HEK293 (cell line): ENCODE measurements around the gene BAHD1.
A peak's percentile ranks its signal among the peaks of the same experiment; 100 is the strongest.

Experiments
- EGR2 ChIP-seq: fragments of 450-650 bp; formaldehyde crosslinking; IDR thresholded peaks from 2 replicates; pipeline ENCODE4 v1.5.1; 2016; ENCODE audit warnings: low read depth, missing biosample characterization, missing genetic modification characterization
- GFI1B ChIP-seq: fragments of 450-650 bp; formaldehyde crosslinking; IDR thresholded peaks from 2 replicates; pipeline ENCODE4 v1.5.1; 2016; ENCODE audit warnings: missing biosample characterization, missing genetic modification characterization
- GLI2 ChIP-seq: fragments of 450-650 bp; formaldehyde crosslinking; IDR thresholded peaks from 2 replicates; pipeline ENCODE4; 2017; ENCODE audit warnings: missing biosample characterization, missing genetic modification characterization, low read depth, borderline replicate concordance
- HOXA7 ChIP-seq: sonication (generic); formaldehyde crosslinking; IDR thresholded peaks from 2 replicates; pipeline ENCODE4 v1.8.1; 2022; ENCODE audit warnings: missing genetic modification reagents, borderline replicate concordance
- IKZF3 ChIP-seq: fragments of 450-650 bp; IDR thresholded peaks from 2 replicates; pipeline ENCODE4 v1.5.0; 2018; ENCODE audit warnings: missing biosample characterization, mild to moderate bottlenecking, missing genetic modification characterization, moderate library complexity
- KLF10 ChIP-seq: fragments of 450-650 bp; IDR thresholded peaks from 2 replicates; pipeline ENCODE4 v1.5.1; 2018; ENCODE audit warnings: missing biosample characterization, mild to moderate bottlenecking, missing genetic modification characterization
- KLF8 ChIP-seq: fragments of 450-650 bp; formaldehyde crosslinking; IDR thresholded peaks from 2 replicates; pipeline ENCODE4 v1.5.1; 2016; ENCODE audit warnings: missing biosample characterization, missing genetic modification characterization
- SETDB1 ChIP-seq: IDR thresholded peaks from one replicate; pipeline ENCODE4 v1.6.1; 2017; ENCODE audit warnings: mild to moderate bottlenecking, low read length, moderate library complexity, mixed read lengths; ENCODE audit not compliant: insufficient read length
- TRIM28 ChIP-seq: IDR thresholded peaks from 2 replicates; pipeline ENCODE4 v1.6.1; 2011; ENCODE audit warnings: low read length, control low read depth, borderline replicate concordance
- YY1 ChIP-seq: fragments of 450-650 bp; formaldehyde crosslinking; IDR thresholded peaks from 2 replicates; pipeline ENCODE4 v1.5.1; 2018; ENCODE audit warnings: missing biosample characterization, missing genetic modification characterization
- ZBTB21 ChIP-seq: fragments of 450-650 bp; formaldehyde crosslinking; IDR thresholded peaks from 2 replicates; pipeline ENCODE4 v1.5.1; 2017; ENCODE audit warnings: missing biosample characterization, missing genetic modification characterization
- ZFHX2 ChIP-seq: fragments of 450-650 bp; formaldehyde crosslinking; conservative IDR thresholded peaks from 2 replicates; pipeline ENCODE4 v1.5.1; 2016; ENCODE audit warnings: missing biosample characterization, missing genetic modification characterization
- ZNF112 ChIP-seq: fragments of 450-650 bp; formaldehyde crosslinking; IDR thresholded peaks from 2 replicates; pipeline ENCODE4 v1.5.0; 2017; ENCODE audit warnings: missing biosample characterization, missing genetic modification characterization
- ZNF132 ChIP-seq: fragments of 450-650 bp; formaldehyde crosslinking; IDR thresholded peaks from 2 replicates; pipeline ENCODE4 v1.5.1; 2017; ENCODE audit warnings: missing biosample characterization, missing genetic modification characterization, borderline replicate concordance
- ZNF211 ChIP-seq: fragments of 450-650 bp; formaldehyde crosslinking; IDR thresholded peaks from 2 replicates; pipeline ENCODE4 v1.5.1; 2016; ENCODE audit warnings: low read depth, missing biosample characterization, missing genetic modification characterization
- ZNF239 ChIP-seq: fragments of 450-650 bp; formaldehyde crosslinking; IDR thresholded peaks from 2 replicates; pipeline ENCODE4 v1.5.1; 2016; ENCODE audit warnings: missing biosample characterization, missing genetic modification characterization
- ZNF266 ChIP-seq: fragments of 450-650 bp; formaldehyde crosslinking; IDR thresholded peaks from 2 replicates; pipeline ENCODE4 v1.5.1; 2016; ENCODE audit warnings: missing biosample characterization, missing genetic modification characterization, low read depth
- ZNF302 ChIP-seq: fragments of 450-650 bp; formaldehyde crosslinking; IDR thresholded peaks from 2 replicates; pipeline ENCODE4 v1.5.1; 2016; ENCODE audit warnings: missing biosample characterization, missing genetic modification characterization, low read depth
- ZNF324 ChIP-seq: fragments of 450-650 bp; formaldehyde crosslinking; IDR thresholded peaks from 2 replicates; pipeline ENCODE4 v1.5.1; 2016; ENCODE audit warnings: missing biosample characterization, missing genetic modification characterization
- ZNF416 ChIP-seq: fragments of 450-650 bp; formaldehyde crosslinking; IDR thresholded peaks from 2 replicates; pipeline ENCODE4 v1.5.1; 2016; ENCODE audit warnings: missing biosample characterization, missing genetic modification characterization
- ZNF544 ChIP-seq: fragments of 450-650 bp; formaldehyde crosslinking; IDR thresholded peaks from 2 replicates; pipeline ENCODE4 v1.5.0; 2017; ENCODE audit warnings: missing biosample characterization, missing genetic modification characterization
- ZNF629 ChIP-seq: fragments of 450-650 bp; formaldehyde crosslinking; IDR thresholded peaks from 2 replicates; pipeline ENCODE4 v1.5.1; 2017; ENCODE audit warnings: missing biosample characterization, missing genetic modification characterization
- ZNF658 ChIP-seq: fragments of 450-650 bp; formaldehyde crosslinking; IDR thresholded peaks from 2 replicates; pipeline ENCODE4; 2016; ENCODE audit warnings: missing biosample characterization, missing genetic modification characterization
- ZNF76 ChIP-seq: fragments of 450-650 bp; formaldehyde crosslinking; IDR thresholded peaks from 2 replicates; pipeline ENCODE4; 2016; ENCODE audit warnings: low read depth, missing biosample characterization, missing genetic modification characterization, borderline replicate concordance
- ZNF837 ChIP-seq: fragments of 450-650 bp; formaldehyde crosslinking; IDR thresholded peaks from 2 replicates; pipeline ENCODE4 v1.5.1; 2016; ENCODE audit warnings: missing biosample characterization, missing genetic modification characterization
- ZSCAN30 ChIP-seq: fragments of 450-650 bp; IDR thresholded peaks from 2 replicates; pipeline ENCODE4 v1.5.1; 2018; ENCODE audit warnings: missing biosample characterization, mild to moderate bottlenecking, missing genetic modification characterization, moderate library complexity
- TF ChIP-seq, protein P1 (sequence below): fragments of 450-650 bp; formaldehyde crosslinking; IDR thresholded peaks from 2 replicates; pipeline ENCODE4 v1.5.1; 2016; ENCODE audit warnings: missing biosample characterization, missing genetic modification characterization
- TF ChIP-seq, protein P2 (sequence below): fragments of 450-650 bp; formaldehyde crosslinking; IDR thresholded peaks from 2 replicates; pipeline ENCODE4 v1.5.1; 2016; ENCODE audit warnings: missing biosample characterization, missing genetic modification characterization
- TF ChIP-seq, protein P3 (sequence below): fragments of 450-650 bp; formaldehyde crosslinking; IDR thresholded peaks from 2 replicates; pipeline ENCODE4 v1.5.1; 2016; ENCODE audit warnings: missing biosample characterization, missing genetic modification characterization
- TF ChIP-seq, protein P4 (sequence below): fragments of 450-650 bp; formaldehyde crosslinking; IDR thresholded peaks from 2 replicates; pipeline ENCODE4 v1.5.1; 2016; ENCODE audit warnings: missing biosample characterization, missing genetic modification characterization
- TF ChIP-seq, protein P5 (sequence below): fragments of 450-650 bp; formaldehyde crosslinking; IDR thresholded peaks from 2 replicates; pipeline ENCODE4; 2016; ENCODE audit warnings: missing biosample characterization, missing genetic modification characterization
- TF ChIP-seq, protein P6 (sequence below): fragments of 450-650 bp; formaldehyde crosslinking; IDR thresholded peaks from 2 replicates; pipeline ENCODE4 v1.5.1; 2016; ENCODE audit warnings: missing biosample characterization, missing genetic modification characterization

Gene BAHD1

DNA sequence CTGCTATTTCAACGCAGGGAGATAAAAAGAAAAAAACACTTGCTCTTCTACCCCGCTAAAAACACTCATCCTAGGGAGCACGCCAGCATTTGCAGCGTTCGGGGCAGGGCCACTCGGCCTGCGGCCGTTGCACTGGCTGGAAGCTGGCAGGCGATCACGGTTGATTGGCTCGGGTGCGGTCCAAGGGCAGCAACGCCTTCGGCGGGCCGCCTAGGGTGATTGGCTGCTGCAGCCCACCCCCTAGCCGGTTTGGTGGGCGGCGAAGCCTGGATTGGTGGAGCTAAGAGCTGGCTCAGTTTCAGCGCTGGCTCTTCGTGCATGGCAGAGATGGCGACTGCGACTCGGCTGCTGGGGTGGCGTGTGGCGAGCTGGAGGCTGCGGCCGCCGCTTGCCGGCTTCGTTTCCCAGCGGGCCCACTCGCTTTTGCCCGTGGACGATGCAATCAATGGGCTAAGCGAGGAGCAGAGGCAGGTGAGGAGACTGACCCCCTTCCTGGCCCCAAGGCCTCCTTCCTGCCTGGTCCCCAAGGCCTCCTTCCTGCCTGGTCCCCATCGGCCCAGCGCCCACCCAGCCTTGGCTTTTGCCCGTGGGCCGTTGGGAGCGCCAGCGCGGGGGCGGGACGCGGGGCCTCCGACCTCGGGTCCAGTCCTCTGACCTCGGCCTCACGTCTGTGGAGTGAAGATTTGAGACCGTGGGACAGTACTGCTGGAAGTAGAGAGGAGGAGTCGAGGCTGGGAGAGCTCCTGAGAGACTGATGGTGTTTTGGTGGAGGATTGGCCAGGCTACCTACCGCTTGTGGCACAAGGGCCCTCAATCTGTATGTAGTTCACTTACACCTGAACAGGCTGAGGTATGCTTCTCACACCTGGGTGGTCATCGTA, 35.0 kb upstream of the BAHD1 start, which contains the start of gene IVD (continued):
- TF ChIP-seq TRIM28 (no peak), ZNF302 (tag by site-specific recombination) (no peak), KLF10 (tag by site-specific recombination) (no peak; the same call in 1 of the 2 replicates), SETDB1 (no peak), HOXA7 (CRISPR knock-in tag) (no peak), EGR2 (tag by site-specific recombination) (no peak), ZNF658 (tag by site-specific recombination) (no peak), IKZF3 (no peak), ZNF112 (no peak), ZNF416 (tag by site-specific recombination) (no peak), GFI1B (tag by site-specific recombination) (no peak), ZNF132 (tag by site-specific recombination) (no peak), ZNF837 (tag by site-specific recombination) (no peak), ZNF76 (tag by site-specific recombination) (no peak), ZNF544 (tag by site-specific recombination) (no peak), ZNF629 (tag by site-specific recombination) (no peak), ZNF239 (no peak), ZSCAN30 (tag by site-specific recombination) (0 out of 2 replicates have a peak, but pooled peaks have one; percentile 51), ZFHX2 (tag by site-specific recombination) (peak; percentile 55), ZBTB21 (tag by site-specific recombination) (no peak), GLI2 (tag by site-specific recombination) (no peak), ZNF211 (no peak), ZNF324 (tag by site-specific recombination) (0 out of 2 replicates have a peak, but pooled peaks have one; percentile 34), YY1 (tag by site-specific recombination) (peak; percentile 77), ZNF266 (tag by site-specific recombination) (no peak), KLF8 (tag by site-specific recombination) (peak; percentile 23; the same call in 1 of the 2 replicates)
- TF ChIP-seq, protein P1, sequence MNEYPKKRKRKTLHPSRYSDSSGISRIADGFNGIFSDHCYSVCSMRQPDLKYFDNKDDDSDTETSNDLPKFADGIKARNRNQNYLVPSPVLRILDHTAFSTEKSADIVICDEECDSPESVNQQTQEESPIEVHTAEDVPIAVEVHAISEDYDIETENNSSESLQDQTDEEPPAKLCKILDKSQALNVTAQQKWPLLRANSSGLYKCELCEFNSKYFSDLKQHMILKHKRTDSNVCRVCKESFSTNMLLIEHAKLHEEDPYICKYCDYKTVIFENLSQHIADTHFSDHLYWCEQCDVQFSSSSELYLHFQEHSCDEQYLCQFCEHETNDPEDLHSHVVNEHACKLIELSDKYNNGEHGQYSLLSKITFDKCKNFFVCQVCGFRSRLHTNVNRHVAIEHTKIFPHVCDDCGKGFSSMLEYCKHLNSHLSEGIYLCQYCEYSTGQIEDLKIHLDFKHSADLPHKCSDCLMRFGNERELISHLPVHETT (tag by site-specific recombination), result no peak
- TF ChIP-seq, protein P2, sequence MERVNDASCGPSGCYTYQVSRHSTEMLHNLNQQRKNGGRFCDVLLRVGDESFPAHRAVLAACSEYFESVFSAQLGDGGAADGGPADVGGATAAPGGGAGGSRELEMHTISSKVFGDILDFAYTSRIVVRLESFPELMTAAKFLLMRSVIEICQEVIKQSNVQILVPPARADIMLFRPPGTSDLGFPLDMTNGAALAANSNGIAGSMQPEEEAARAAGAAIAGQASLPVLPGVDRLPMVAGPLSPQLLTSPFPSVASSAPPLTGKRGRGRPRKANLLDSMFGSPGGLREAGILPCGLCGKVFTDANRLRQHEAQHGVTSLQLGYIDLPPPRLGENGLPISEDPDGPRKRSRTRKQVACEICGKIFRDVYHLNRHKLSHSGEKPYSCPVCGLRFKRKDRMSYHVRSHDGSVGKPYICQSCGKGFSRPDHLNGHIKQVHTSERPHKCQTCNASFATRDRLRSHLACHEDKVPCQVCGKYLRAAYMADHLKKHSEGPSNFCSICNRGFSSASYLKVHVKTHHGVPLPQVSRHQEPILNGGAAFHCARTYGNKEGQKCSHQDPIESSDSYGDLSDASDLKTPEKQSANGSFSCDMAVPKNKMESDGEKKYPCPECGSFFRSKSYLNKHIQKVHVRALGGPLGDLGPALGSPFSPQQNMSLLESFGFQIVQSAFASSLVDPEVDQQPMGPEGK, result no peak
- TF ChIP-seq, protein P3, sequence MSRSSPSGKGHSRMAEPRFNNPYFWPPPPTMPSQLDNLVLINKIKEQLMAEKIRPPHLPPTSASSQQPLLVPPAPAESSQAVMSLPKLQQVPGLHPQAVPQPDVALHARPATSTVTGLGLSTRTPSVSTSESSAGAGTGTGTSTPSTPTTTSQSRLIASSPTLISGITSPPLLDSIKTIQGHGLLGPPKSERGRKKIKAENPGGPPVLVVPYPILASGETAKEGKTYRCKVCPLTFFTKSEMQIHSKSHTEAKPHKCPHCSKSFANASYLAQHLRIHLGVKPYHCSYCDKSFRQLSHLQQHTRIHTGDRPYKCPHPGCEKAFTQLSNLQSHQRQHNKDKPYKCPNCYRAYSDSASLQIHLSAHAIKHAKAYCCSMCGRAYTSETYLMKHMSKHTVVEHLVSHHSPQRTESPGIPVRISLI (tag by site-specific recombination), result no peak
- TF ChIP-seq, protein P4, sequence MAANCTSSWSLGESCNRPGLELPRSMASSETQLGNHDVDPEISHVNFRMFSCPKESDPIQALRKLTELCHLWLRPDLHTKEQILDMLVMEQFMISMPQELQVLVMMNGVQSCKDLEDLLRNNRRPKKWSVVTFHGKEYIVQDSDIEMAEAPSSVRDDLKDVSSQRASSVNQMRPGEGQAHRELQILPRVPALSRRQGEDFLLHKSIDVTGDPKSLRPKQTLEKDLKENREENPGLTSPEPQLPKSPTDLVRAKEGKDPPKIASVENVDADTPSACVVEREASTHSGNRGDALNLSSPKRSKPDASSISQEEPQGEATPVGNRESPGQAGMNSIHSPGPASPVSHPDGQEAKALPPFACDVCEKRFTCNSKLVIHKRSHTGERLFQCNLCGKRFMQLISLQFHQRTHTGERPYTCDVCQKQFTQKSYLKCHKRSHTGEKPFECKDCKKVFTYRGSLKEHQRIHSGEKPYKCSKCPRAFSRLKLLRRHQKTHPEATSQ, result no peak
- TF ChIP-seq, protein P5, sequence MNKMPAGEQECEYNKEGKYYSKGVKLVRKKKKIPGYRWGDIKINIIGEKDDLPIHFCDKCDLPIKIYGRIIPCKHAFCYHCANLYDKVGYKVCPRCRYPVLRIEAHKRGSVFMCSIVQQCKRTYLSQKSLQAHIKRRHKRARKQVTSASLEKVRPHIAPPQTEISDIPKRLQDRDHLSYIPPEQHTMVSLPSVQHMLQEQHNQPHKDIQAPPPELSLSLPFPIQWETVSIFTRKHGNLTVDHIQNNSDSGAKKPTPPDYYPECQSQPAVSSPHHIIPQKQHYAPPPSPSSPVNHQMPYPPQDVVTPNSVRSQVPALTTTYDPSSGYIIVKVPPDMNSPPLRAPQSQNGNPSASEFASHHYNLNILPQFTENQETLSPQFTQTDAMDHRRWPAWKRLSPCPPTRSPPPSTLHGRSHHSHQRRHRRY (tag by site-specific recombination), result no peak
- TF ChIP-seq, protein P6, sequence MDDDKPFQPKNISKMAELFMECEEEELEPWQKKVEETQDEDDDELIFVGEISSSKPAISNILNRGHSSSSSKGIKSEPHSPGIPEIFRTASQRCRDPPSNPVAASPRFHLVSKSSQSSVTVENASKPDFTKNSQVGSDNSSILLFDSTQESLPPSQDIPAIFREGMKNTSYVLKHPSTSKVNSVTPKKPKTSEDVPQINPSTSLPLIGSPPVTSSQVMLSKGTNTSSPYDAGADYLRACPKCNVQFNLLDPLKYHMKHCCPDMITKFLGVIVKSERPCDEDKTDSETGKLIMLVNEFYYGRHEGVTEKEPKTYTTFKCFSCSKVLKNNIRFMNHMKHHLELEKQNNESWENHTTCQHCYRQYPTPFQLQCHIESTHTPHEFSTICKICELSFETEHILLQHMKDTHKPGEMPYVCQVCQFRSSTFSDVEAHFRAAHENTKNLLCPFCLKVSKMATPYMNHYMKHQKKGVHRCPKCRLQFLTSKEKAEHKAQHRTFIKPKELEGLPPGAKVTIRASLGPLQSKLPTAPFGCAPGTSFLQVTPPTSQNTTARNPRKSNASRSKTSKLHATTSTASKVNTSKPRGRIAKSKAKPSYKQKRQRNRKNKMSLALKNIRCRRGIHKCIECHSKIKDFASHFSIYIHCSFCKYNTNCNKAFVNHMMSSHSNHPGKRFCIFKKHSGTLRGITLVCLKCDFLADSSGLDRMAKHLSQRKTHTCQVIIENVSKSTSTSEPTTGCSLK (tag by site-specific recombination), result no peak
